HG03097 (cell line): ENCODE measurements around the gene EIF4EBP2.
A peak's percentile ranks its signal among the peaks of the same experiment; 100 is the strongest.

ENCODE experiments used
- ATAC-seq: cut with Tn5 transposase; IDR thresholded peaks from one replicate; pipeline ENCODE4 v1.9.1; 2021; ENCODE audit not compliant: unreplicated experiment, low FRiP score

The EIF4EBP2 gene

DNA sequence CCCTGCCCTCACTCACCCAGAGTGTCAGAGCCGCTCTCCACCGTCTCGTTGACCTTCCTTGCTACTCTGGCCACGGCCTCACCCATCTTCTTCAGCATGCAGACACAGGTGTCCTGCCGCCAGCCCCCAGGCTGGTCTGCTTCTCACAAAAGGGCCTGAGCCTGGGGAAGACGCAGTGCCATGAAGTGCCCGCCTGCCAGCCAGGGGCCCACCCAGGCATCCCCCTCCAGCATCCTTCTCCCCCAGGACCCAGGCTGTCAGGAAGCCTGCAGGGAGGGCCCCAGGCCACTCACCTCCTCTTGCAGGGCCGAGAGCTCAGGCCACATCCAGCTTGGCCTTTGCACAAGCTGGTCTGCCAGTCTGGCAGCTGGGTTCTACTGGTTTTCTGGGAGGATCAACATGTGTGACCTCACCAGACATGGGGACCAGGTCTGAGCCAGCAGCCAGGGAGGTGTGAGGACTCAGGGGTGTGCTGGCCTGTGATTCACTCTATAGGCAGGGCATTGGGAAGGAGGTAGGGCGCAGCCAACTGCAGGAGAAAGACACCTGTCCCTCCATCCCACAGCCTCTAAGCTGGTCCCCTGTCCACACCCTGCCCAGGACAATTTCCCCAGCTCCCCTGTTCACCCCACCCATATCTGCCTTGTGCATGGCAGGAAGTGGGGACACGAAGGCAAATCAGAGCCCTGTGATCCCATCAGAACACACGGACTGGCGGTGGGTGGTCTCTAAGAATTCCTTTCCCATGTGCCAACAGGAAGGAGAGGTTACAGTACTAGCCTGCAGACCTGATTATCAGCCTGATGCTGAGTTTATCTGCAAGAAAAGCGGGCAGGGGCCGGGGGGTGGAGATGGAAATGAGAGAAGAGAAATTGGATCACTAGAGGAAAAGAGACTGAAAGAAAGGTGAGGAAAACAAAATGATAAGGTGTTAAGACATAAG is 27.2 kb upstream of the EIF4EBP2 start:
- no peak for ATAC-seq

DNA sequence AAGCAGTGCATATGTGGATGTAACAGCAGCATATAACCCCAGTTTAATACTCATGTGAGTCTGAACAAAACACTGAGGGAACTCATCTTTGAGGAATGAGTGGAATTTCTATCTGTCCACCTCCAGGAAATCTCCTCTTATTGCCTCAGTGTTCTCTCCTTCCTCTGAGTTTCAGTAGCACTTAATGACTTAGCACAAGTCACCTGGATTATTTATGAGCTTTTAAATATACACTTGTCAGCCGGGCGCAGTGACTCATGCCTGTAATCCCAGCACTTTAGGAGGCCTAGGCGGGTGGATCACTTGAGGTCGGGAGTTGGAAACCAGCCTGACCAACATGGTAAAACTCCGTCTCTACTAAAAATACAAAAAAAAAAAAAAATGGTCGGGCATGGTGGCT is 25.8 kb upstream of the EIF4EBP2 start:
- no peak for ATAC-seq

- no peak for ATAC-seq
Measured at GRCh38 chr10:70379581-70380176, 24.3 kb upstream of the EIF4EBP2 start.

DNA sequence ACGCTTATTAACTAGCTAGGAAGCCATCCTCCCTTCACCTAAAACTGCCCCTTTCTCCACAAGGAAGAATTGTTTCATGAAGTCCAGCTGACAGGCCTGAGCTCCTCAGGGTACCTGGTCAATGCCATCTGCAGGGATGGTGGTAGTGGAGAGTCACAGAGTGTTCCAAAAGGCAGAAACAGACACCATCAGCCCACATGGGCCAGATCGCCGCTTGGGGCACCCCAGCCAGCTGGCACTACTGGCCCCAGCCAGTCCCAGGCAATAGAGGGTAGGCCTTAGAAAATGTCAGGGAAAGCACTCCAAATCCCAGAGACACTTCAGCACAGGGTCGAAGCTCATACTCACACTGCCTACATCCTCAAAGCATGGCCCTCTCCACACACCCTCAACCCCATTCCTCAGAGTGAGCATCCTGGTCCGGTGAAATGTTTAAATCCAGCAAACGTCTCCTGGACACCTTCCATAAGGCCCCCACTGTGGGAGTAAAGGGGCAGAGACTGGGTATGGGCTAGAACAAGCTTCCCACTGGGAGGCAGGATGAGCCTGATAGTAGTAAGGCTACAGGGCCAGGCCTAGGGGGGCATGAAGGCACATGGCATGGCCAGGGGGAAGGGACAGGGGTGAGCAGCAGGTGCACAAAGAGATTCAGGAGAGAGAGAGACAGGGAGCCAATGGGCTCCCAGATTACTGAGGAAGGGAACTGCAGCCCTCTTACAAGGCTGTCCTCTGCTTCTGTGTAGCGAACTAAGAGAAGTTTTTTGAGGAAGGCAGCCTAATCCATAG is 23.4 kb upstream of the EIF4EBP2 start:
- ATAC-seq: no peak

- peak; percentile 27 for ATAC-seq
Measured at GRCh38 chr10:70381471-70382421, 22.2 kb upstream of the EIF4EBP2 start.

DNA sequence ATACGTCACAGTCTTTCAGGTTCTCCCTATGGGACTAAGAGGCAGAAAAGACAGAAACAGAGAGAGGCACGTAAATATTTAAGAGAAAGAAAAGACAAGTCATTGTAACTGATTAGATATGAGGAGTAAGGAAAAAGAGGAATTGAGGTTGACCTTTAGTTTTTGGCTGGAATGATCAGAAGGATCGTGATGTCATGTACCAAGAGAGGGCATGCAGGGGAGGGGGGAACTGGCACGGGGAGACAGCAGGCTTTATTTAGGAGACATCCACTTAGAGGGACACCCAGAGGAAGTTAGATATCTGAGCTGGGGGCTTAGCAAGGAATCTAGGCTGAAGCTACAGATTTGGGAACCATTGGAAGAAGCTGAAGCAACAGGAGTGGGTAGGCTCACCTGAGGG is 12.3 kb upstream of the EIF4EBP2 start:
- no peak for ATAC-seq

DNA sequence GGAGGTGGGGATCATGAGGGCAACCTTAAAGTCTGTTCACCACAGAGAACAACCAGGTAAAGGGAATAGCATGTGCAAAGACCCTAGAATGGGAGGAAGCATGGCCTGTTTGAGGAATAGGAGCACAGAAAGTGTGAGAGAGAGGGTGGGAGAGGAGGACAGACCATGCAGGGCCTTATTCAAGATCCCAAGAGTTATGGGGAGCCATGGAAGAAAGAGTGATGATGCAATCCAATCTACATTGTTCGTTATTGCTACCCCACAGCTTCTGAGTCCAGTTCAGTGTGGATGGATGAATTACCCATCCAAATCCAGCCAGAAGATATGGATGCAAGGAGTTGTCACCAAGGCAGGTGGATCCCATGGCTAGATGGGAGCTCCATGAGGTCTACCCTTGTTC is 7.8 kb upstream of the EIF4EBP2 start:
- ATAC-seq: no peak

GRCh38 chr10:70399177-70399576 is 4.8 kb upstream of the EIF4EBP2 start:
- no peak for ATAC-seq

GRCh38 chr10:70403483-70404035 is 386 bp upstream of the EIF4EBP2 start:
- no peak for ATAC-seq

GRCh38 chr10:70404787-70405036 is 767 bp downstream of the EIF4EBP2 start:
- ATAC-seq: no peak

GRCh38 chr10:70405037-70405824 is 1.3 kb downstream of the EIF4EBP2 start:
- no peak for ATAC-seq

- ATAC-seq: no peak
Measured at GRCh38 chr10:70409772-70410171, 5.8 kb downstream of the EIF4EBP2 start.

DNA sequence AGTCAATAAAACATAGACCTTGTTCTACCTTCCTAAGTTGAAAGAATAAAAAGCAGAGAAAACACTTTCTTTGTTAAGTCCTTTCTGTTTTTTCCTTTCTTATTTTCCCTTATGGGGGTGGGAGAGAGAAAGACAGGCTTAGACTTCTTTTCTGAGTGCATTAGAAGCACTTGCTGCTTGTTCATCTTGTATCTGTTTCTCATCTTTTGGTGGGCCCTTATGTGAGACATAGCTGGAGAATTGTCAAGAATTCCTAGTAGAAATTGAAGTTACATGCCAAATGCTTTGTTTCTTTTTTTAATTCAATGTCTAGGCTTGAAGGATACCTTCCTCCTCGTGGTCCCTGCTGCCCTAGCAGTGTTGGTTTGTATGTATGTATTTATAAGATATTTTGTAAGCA is 6.7 kb downstream of the EIF4EBP2 start:
- ATAC-seq: no peak

- ATAC-seq: no peak
Measured at GRCh38 chr10:70412356-70412755, 8.4 kb downstream of the EIF4EBP2 start.

- ATAC-seq: no peak
Measured at GRCh38 chr10:70417568-70417967, 13.6 kb downstream of the EIF4EBP2 start.

- no peak for ATAC-seq
Measured at GRCh38 chr10:70418229-70418628, 14.3 kb downstream of the EIF4EBP2 start.

- no peak for ATAC-seq
Measured at GRCh38 chr10:70418713-70419112, 14.8 kb downstream of the EIF4EBP2 start.

DNA sequence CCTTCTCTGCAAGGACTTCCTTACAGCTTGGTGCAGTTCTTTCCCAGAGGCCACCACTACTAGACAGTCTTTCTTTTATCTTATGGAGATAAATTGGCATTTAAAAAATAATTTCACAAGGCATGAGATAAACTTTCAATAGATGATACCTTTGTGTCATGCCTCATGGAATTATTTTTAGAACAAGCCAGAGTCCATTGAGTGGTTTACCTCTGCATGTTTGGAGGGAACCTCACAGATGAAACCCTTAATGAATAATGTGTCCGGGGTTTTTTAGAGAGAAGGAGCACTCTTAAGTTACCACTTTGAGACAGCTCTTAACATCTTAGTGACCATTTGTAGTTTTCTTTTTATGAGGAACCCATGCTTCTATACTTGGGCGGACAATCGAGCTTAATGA is 20.4 kb downstream of the EIF4EBP2 start:
- no peak for ATAC-seq

DNA sequence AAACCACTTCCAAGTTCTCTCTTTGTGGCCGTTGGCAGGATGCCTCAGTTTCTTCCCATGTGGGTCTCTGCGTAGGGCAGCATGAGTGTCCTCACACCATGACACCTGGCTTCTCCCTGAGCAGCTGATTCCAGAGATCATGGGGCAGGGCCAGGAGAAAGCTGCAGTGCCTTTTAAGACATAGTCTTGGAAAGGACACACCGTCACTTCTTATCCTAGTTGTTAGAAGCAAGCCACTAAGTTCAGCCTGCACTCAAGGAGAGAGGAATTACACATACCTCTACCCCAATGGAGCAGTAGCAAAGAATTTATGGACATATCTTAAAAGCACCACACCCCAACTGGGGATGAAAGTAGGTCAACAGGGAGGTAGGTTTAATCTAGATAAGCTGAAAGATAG is 21.2 kb downstream of the EIF4EBP2 start:
- no peak for ATAC-seq
